Effector memory CD4-positive, alpha-beta T cell (primary cell): ENCODE measurements around the gene BCL10.

Experiments
- DNase-seq, 3 donors: peaks; one replicate each; pipeline ENCODE4 v3.0.0-alpha.2; 2020
- H3K27ac ChIP-seq: 2 replicates; pipeline ENCODE4 v1.7.0; 2013; ENCODE audit warnings: mild to moderate bottlenecking, low read length, moderate library complexity; ENCODE audit not compliant: insufficient read depth, poor library complexity, severe bottlenecking
- H3K27me3 ChIP-seq: replicated peaks from 2 replicates; pipeline ENCODE4 v1.7.0; 2013; ENCODE audit warnings: mild to moderate bottlenecking, low read length; ENCODE audit not compliant: insufficient read depth, control insufficient read depth, poor library complexity, severe bottlenecking
- H3K36me3 ChIP-seq: 2 replicates; pipeline ENCODE4 v1.7.0; 2013; ENCODE audit warnings: mild to moderate bottlenecking, low read length, moderate library complexity; ENCODE audit not compliant: control insufficient read depth, insufficient read depth
- H3K4me1 ChIP-seq: 2 replicates; pipeline ENCODE4 v1.7.0; 2013; ENCODE audit warnings: low read length, mild to moderate bottlenecking; ENCODE audit not compliant: control insufficient read depth, insufficient read depth, poor library complexity, severe bottlenecking
- H3K4me3 ChIP-seq: 2 replicates; pipeline ENCODE4 v1.7.0; 2013; ENCODE audit warnings: low read length, low read depth, mild to moderate bottlenecking; ENCODE audit not compliant: insufficient read depth, poor library complexity, severe bottlenecking
- H3K9me3 ChIP-seq: 2 replicates; pipeline ENCODE4 v1.7.0; 2013; ENCODE audit warnings: mild to moderate bottlenecking, low read length, moderate library complexity; ENCODE audit not compliant: control insufficient read depth

BCL10 gene

DNA sequence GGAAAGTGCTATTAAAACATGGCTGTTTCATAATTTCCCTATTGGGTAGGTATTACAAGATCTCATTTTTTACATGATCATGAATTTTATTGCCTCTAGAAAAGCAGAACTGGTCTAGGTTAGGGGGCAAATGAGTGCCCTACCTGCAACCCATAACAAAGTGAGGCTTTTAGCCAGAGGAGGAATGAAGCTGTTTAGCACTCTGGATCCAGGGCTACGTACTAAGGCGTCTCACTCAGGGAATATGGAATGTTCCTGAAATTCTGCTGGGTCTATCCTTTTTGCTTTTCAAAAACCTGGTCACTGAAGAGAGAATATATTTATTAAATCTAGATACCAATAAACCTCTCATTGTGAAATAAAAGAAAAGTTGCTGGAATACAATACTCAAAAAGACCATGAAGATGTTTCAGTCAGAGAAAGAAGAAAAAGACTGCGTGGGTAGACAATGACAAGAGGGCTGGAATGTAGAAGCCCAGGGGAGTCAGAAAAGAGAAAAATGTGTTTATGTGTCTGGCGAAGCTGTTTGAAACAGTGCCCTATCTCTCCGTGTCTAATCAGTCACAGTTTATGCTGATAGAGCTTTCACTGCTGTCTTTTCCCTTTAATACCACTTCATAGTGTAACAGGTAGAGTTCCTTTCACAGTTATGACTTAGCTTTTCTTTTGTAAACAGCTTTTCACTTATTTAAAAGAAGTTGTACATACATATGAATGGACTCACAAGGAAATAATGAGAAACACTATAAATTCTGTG is 50.6 kb downstream of the BCL10 start:
- Histone ChIP-seq H3K4me3 (no peak overlapping the region), H3K27me3 (no peaks in the 10 kb centered on the region), H3K4me1 (no peaks in the 10 kb centered on the region), H3K27ac (no peak overlapping the region), H3K36me3 (no peaks in the 10 kb centered on the region), H3K9me3 (no peaks in the 10 kb centered on the region)
- no peak for DNase-seq

GRCh38 chr1:85224734-85225623 is 51.5 kb downstream of the BCL10 start:
- Histone ChIP-seq H3K27me3 (no peaks in the 10 kb centered on the region), H3K36me3 (no peaks in the 10 kb centered on the region), H3K27ac (no peak overlapping the region), H3K9me3 (no peaks in the 10 kb centered on the region), H3K4me1 (no peaks in the 10 kb centered on the region), H3K4me3 (no peak overlapping the region)
- DNase-seq, result no peak

GRCh38 chr1:85224295-85224694 is 52.1 kb downstream of the BCL10 start:
- Histone ChIP-seq H3K27me3 (no peaks in the 10 kb centered on the region), H3K27ac (no peak overlapping the region)

GRCh38 chr1:85223334-85223733 is 53.1 kb downstream of the BCL10 start:
- no peak for DNase-seq
- Histone ChIP-seq H3K9me3 (no peaks in the 10 kb centered on the region), H3K4me1 (no peaks in the 10 kb centered on the region), H3K4me3 (no peak overlapping the region), H3K27me3 (no peaks in the 10 kb centered on the region), H3K27ac (no peak overlapping the region), H3K36me3 (no peaks in the 10 kb centered on the region)

More at GRCh38 chr1:85224295-85224694, 52.1 kb downstream of the BCL10 start:
- Histone ChIP-seq H3K9me3 (no peaks in the 10 kb centered on the region), H3K4me3 (no peak overlapping the region), H3K36me3 (no peaks in the 10 kb centered on the region), H3K4me1 (no peaks in the 10 kb centered on the region)
- no peak for DNase-seq

- Histone ChIP-seq H3K27me3 (no peaks in the 10 kb centered on the region), H3K27ac (no peak overlapping the region), H3K9me3 (no peaks in the 10 kb centered on the region), H3K4me3 (no peak overlapping the region), H3K36me3 (no peaks in the 10 kb centered on the region), H3K4me1 (no peaks in the 10 kb centered on the region)
- no peak for DNase-seq
Observed at GRCh38 chr1:85220756-85221201, 55.7 kb downstream of the BCL10 start.

GRCh38 chr1:85219853-85220610 is 56.4 kb downstream of the BCL10 start:
- Histone ChIP-seq H3K36me3 (no peaks in the 10 kb centered on the region), H3K9me3 (no peaks in the 10 kb centered on the region)

GRCh38 chr1:85216697-85217096 is 59.7 kb downstream of the BCL10 start:
- DNase-seq, result no peak
- Histone ChIP-seq H3K4me1 (no peaks in the 10 kb centered on the region), H3K27me3 (peaks cover 4% of the 10 kb centered on the region), H3K27ac (no peak overlapping the region), H3K36me3 (no peaks in the 10 kb centered on the region), H3K4me3 (no peak overlapping the region), H3K9me3 (no peaks in the 10 kb centered on the region)

More at GRCh38 chr1:85219853-85220610, 56.4 kb downstream of the BCL10 start:
- Histone ChIP-seq H3K4me1 (no peaks in the 10 kb centered on the region), H3K27me3 (no peaks in the 10 kb centered on the region), H3K4me3 (no peak overlapping the region), H3K27ac (no peak overlapping the region)
- DNase-seq, result no peak
